Cerebellar nuclear complex (tissue), 1 donor: ENCODE measurements around the gene RHOC.

Experiments
- DNase-seq, 2 experiments: peaks; one replicate each; lab custom pipeline; 2025; lab: John Stamatoyannopoulos, UW

Gene RHOC

DNA sequence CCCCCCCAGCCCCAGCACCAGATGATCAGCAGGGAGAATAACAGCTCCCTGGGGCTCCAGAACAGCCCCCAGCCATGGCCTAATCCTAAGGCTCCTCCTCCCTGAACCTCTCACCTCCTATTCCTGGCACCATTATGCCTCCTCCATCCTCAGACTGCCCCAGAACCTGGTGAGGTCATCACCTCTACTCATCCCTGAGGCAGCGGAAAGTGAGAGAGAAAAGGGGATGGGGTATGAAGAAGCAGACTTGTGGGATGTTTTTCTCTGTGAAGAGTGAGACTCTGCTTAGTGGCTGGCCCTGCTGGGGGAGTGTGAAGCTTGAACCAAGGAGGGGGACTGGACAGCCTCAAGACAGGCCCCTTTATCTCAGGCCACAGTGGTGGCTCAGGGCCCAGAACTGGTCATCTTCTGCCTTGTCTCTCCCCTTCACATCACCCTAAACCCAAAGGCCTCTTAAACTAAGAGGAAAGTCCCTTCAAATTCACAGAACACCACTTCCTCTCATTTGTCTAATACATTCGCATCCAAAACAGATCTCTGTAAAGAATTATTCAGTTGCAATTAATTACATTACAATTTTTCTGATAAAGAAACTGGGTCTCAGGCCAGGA is 10.4 kb upstream of the RHOC start:
- no peak for DNase-seq

GRCh38 chr1:112716133-112716720 is 9.3 kb upstream of the RHOC start:
- DNase-seq, result peak; percentile 47 to 83

DNA sequence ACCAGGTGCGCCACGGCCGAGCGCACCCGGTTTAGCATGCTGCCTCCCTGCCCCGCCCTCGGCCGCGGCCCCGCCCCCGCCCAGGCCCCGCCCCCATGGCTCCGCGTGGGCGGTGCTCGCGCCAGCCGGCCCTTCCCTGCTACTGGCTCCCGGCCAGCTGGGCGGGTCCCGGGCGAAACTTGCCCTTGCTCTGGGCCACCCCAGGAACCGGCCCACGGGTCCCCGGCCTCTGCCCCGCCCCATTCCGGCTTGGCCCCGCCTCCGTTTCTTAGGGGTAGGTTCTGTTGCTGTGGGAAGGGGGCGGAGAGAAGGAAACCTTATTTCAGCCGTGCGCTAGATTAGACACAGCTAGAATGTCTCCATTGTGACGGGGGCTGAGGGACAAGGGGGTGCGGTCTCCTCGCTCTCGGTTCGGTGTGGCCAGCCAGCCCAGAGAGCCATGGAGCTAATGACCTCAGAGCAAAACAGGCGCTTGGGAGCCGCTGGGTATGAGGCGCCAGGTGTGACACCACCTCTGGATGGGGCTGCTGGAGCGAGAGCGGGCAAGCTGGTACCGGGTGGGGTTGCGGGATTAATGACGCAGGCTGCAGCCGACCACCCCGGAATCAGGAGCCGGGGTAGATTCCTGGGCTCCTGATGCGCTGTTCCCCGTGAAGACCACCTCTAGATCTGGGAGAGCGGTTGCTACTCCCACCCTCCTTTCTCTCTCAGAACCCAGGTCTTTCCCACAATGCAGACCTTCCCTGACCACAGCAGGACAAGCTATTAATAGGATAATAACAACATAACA is 8.5 kb upstream of the RHOC start, which contains the start of gene PPM1J:
PPM1J (minus strand) TSS at position 69 of the 790 bp plus-strand sequence; CDS start at position 38, 31 bp downstream.
- peak in 1 of 2 experiments; percentile 40 for DNase-seq

DNA sequence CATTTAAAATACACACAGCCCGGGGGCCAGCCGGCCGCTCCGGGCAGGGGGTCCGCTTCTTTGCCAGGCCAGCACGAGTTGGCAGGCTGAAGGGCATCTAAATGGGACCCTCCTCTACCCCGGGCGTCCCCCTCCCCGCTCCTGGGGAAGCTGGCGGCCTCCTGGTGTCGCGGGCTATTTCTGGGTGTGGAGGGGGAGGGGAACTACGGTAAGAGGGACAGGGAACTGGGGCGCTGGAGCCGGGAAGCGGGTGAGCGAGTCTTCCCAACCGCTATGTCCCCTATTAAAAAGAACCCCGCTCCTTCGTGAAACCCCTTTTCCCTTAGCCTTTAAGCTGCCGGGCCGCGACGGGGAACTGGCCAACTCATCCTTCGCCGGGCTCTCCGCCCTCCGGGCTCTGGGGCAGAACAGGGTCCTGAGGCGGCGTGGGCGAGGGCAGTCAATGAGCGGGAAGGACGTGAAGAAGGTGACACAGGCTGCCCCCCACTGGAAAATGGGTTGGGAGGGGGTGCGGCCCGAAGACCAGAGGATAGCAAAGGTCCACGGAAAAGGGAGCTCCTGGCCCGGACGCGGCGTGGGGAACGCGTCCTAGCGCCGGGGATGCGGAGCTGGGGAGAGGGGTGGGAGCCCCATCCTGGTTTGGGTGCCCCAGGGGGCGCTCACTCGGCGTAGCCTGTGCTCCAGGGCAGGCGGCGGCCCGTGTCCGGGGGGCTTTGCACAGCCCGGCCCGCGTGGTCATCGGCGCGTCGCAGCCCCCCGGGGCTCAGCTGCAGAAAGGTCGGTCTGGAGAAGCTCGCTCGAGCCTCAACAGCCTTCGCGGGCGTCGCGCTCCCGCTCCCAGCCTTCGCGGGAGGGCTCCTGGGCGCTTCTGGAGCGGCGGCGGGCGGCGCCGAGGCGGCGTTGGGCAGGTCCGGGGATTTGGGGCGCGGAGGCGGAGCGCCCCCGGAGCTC is 7.7 kb upstream of the RHOC start:
- no peak for DNase-seq

- DNase-seq, result no peak
Observed at GRCh38 chr1:112713466-112714312, 6.8 kb upstream of the RHOC start.

- DNase-seq, result no peak
Observed at GRCh38 chr1:112712701-112713128, 5.8 kb upstream of the RHOC start.

- no peak for DNase-seq
Observed at GRCh38 chr1:112712191-112712590, 5.3 kb upstream of the RHOC start.

DNA sequence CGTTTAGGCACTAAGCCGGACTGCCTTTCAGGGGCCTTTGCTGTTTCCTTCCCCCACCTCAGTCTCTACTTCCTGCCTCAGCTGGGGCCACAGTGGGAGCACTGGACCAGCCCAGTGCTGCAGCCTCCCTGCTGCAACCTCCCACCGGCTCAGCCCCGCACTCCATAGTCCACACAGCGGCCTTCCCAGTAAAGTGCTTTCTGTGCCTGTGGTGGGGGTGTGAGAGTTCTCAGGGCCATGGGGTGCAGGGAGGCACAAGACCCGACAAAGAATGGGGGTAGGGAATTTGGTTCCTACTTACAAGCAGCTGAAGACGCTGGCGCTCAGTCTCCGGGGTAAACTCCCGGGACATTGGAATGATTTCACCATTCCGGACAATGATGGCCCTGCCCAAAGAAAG is 4.7 kb upstream of the RHOC start:
- DNase-seq, result no peak

- no peak for DNase-seq
Observed at GRCh38 chr1:112711041-112711440, 4.1 kb upstream of the RHOC start.

- no peak for DNase-seq
Observed at GRCh38 chr1:112710586-112710985, 3.7 kb upstream of the RHOC start.

DNA sequence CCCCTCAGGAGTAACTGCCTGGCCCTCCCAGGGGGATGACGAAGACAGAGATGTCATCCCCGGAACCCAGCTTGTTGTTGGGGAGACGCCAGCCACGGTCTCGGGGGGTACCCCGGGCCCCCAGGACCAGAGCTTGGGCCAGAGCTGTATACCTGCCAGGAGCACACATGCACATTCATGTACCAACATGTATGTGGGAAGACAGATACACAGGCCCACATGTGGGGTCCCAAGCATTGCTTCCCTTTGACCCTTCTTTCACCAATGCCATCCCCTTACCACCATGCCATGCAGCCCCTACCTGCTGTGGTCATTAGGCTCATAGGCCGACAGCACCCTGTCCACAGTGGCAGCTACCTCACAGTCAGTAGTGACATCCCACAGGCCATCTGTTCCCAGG is 3.2 kb upstream of the RHOC start:
- DNase-seq, result no peak

GRCh38 chr1:112708489-112708888 is 1.6 kb upstream of the RHOC start:
- DNase-seq, result no peak

- no peak for DNase-seq
Observed at GRCh38 chr1:112708002-112708448, 1.1 kb upstream of the RHOC start.

DNA sequence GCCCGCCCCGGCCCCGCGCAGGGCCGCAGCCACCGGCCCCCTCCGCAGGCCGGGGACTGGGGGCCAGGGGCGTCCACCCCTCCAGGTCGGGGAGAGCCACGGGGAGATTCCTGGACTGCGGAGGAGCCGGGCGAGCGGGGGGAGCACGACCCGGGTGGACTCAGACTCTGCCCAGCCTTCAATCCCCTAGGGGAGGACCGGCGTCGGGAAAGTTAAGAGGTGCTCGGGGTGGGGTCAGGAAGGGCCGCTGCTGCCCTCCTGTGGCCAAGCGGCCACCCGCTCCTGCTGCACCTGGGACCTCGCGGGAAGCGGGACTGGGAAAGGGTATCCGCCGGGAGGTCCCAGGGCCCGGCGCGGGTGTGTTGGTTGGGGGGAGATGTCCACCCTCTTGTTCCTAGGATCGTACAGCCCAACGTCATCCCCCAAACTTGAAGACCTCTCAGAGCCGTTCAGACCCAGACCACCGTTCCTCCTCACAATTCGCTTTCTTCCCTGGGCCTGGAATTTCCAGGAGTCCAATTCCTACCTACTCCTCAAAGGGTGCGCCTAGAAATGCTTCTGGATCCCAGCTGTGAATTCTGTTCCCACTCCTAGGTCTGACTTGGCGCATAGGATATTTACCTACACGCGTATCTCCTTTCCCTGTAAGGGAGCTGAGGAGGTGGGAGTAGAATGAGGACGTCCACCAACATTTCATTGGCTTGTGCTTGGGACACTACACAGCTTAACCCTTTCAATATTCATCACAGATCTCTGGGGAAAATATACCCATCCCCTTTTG is 484 bp upstream of the RHOC start:
- DNase-seq, result peak in 1 of 2 experiments; percentile 24

DNA sequence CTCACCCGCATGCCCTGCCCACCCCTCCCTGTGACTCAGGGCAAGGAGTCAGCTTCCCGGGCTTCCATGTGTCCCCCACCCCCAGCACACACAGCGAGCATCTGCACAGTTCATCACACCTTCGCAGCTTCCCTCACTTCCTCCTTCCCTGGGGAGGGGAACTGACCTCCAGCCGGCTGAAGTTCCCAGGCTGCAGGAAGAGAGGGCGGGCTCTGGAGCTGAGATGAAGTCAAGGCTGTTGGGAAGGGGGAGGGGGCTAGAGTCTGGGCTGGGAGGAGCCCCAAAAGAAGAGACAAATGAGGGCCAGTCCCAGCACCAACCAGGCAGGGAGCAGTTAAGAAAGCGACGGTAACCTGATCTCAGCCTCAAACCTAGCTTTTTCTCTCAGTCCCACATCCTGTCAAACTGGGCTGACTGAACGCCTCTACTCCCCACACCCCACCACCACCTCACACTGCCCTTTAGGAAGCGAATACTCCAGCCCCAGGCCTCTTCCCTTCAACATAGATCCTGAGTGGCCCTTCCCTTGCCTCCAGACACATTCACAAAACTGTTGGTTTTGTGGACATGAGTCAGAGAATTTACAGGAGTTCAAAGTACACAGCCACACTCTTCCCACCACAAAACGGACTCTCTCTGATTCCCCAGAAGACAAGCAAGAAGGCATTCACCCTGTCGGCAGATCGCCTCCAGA is 1.8 kb downstream of the RHOC start:
- no peak for DNase-seq

- no peak for DNase-seq
Observed at GRCh38 chr1:112704391-112704933, 2.5 kb downstream of the RHOC start.

- no peak for DNase-seq
Observed at GRCh38 chr1:112703706-112704105, 3.2 kb downstream of the RHOC start.

GRCh38 chr1:112702420-112703261 is 4.3 kb downstream of the RHOC start:
- no peak for DNase-seq
